Lower lobe of right lung (tissue), 2 donors: ENCODE measurements around the gene ATP5PD. TPM values are rescaled to one million over a fixed set of nuclear protein-coding genes. Genes with fewer than 3 reads are reported as not detected.
A peak's percentile ranks its signal among the peaks of the same experiment; 100 is the strongest.

ENCODE experiments used
- ATAC-seq, 2 donors: fragments of 200-7000 bp; cut with Tn5 transposase; one replicate each; pipeline ENCODE4 v1.9.1; 2020 to 2022; ENCODE audit warnings: mild to moderate bottlenecking in 2 of 2, moderate library complexity in 2 of 2
- DNase-seq: peaks from one replicate; pipeline ENCODE4 v3.0.0-alpha.2; 2020
- H3K27ac ChIP-seq: fragments of 200-600 bp; one replicate; pipeline ENCODE4 v1.8.0; 2022
- H3K27me3 ChIP-seq: fragments of 200-600 bp; one replicate; pipeline ENCODE4 v1.8.0; 2022; ENCODE audit warnings: low read depth
- H3K36me3 ChIP-seq: fragments of 200-600 bp; one replicate; pipeline ENCODE4 v1.8.0; 2022; ENCODE audit warnings: mild to moderate bottlenecking
- H3K4me1 ChIP-seq: fragments of 200-600 bp; one replicate; pipeline ENCODE4 v1.8.0; 2022
- H3K4me3 ChIP-seq: fragments of 200-600 bp; one replicate; pipeline ENCODE4 v1.8.0; 2022; ENCODE audit warnings: mild to moderate bottlenecking
- H3K9me3 ChIP-seq: fragments of 200-600 bp; one replicate; pipeline ENCODE4 v1.8.0; 2022
- CTCF ChIP-seq: fragments of 200-600 bp; IDR thresholded peaks from one replicate; pipeline ENCODE4 v1.8.0; 2022; ENCODE audit warnings: antibody characterized with exemption, mild to moderate bottlenecking
- intact Hi-C: fragments of 100-400 bp; cut with DNase I; formaldehyde crosslinking; loops from one replicate; pipeline ENCODE4 v1.11.0; 2022
- total RNA-seq: library from RNA; stranded (reverse); fragmentation: NEBNext Ultra II Directional; extraction: Animal tissue kit (Norgen Biotek cat#: 25700); gene quantifications from one replicate; pipeline ENCODE4 v1.2.1, GENCODE V29; 2021
- donor health status: DM: no; HTN: yes; CAD: no; lungs with severe emphysema.

ATP5PD gene
- total RNA-seq, 1 donor from 2014 or later: 171 TPM

- H3K27ac ChIP-seq: peak within 1 kb of the TSS; percentile 91
- intact Hi-C loops: no loop called here
These were observed 34.2 kb downstream of the ATP5PD start, which contains the start of gene MRPL58 for GRCh38 chr17:75012346-75013091. Gene MRPL58, plus strand, starts transcription at chr17:75012670. Its CDS starts 17 bp downstream, at chr17:75012687.

GRCh38 chr17:75012096-75012345 lies 34.7 kb downstream of the ATP5PD start:
- H3K9me3 ChIP-seq: no peaks in the 10 kb centered on the region
- peaks cover 9% of the 10 kb centered on the region for H3K36me3 ChIP-seq
- DNase-seq (no peak), ATAC-seq (no peak)
- H3K4me1 ChIP-seq: peaks cover 22% of the 10 kb centered on the region
- H3K27ac ChIP-seq: peak overlapping the region; percentile 91
- peak overlapping the region; percentile 83 for H3K4me3 ChIP-seq
- intact Hi-C loops: no loop called here
- no peak for TF ChIP-seq CTCF
- H3K27me3 ChIP-seq: no peaks in the 10 kb centered on the region

More at GRCh38 chr17:75012346-75013091, 34.2 kb downstream of the ATP5PD start, which contains the start of gene MRPL58:
- DNase-seq (peak; percentile 90), ATAC-seq (peak; percentile 97 to 98)
- Histone ChIP-seq H3K36me3 (peaks cover 14% of the 10 kb centered on the region), H3K27me3 (no peaks in the 10 kb centered on the region), H3K9me3 (no peaks in the 10 kb centered on the region), H3K4me1 (peaks cover 22% of the 10 kb centered on the region), H3K4me3 (peak within 1 kb of the TSS; percentile 83)
- TF ChIP-seq CTCF: peak; percentile 66

GRCh38 chr17:75011401-75012095 lies 35.2 kb downstream of the ATP5PD start:
- no peak for TF ChIP-seq CTCF
- no peaks in the 10 kb centered on the region for H3K27me3 ChIP-seq
- DNase-seq: no peak
- H3K4me1 ChIP-seq: peaks cover 22% of the 10 kb centered on the region
- peak; percentile 62 to 77 for ATAC-seq
- H3K36me3 ChIP-seq: peaks cover 4% of the 10 kb centered on the region
- H3K4me3 ChIP-seq: peak overlapping the region; percentile 83
- H3K27ac ChIP-seq: peak overlapping the region; percentile 91
- no peaks in the 10 kb centered on the region for H3K9me3 ChIP-seq
- intact Hi-C loops: no loop called here

DNA sequence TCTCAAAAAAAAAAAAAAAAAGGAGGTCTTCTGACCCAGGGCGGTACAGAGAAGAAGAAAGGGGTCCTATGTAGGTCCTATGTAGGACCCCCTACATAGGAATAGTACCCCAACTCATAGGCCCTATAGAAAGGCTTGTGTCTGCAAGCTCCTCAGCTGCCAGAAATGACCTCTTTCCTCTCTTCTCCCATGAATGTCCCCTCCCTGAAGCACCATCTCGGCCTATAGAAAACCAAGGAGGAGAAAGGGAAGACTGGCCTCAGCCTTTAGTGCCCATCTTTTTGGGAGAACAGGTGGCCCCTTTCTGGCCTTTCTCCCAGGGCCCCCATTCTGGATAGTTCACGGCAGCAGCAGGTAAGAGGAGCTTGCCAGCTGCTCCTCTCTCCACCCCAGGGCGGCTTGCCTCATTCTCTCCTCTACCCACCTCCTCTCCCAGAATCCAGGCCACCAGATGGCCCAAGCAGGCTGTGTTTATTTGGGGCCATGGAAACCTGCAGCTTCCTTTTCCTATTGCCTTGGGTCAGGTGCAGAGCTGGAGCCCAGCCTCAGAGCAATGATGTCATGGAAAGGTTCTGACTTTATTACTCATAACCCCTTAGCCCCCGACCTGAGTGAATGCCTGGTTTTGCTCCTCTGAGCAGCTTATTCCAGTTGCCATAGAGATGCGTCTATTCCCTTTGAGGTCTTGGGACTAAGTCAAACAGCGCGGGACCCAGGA lies 35.9 kb downstream of the ATP5PD start:
- peak overlapping the region; percentile 91 for H3K27ac ChIP-seq
- H3K36me3 ChIP-seq: no peaks in the 10 kb centered on the region
- peaks cover 22% of the 10 kb centered on the region for H3K4me1 ChIP-seq
- TF ChIP-seq CTCF: no peak
- no peak for ATAC-seq
- intact Hi-C loops: no loop called here
- no peaks in the 10 kb centered on the region for H3K27me3 ChIP-seq
- no peak overlapping the region for H3K4me3 ChIP-seq
- no peak for DNase-seq
- H3K9me3 ChIP-seq: no peaks in the 10 kb centered on the region

GRCh38 chr17:75009139-75009724 lies 37.5 kb downstream of the ATP5PD start:
- no peak for ATAC-seq
- DNase-seq: no peak
- no peak for TF ChIP-seq CTCF
- Histone ChIP-seq H3K27me3 (no peaks in the 10 kb centered on the region), H3K27ac (no peak overlapping the region), H3K4me3 (no peak overlapping the region), H3K4me1 (peaks cover 22% of the 10 kb centered on the region), H3K36me3 (peaks cover 3% of the 10 kb centered on the region), H3K9me3 (no peaks in the 10 kb centered on the region)
- intact Hi-C loops: no loop called here
